HG03432 (cell line): ENCODE results near the gene MBOAT1.
"Not testable (repeated sequence)": the region's sequence is repeated elsewhere in the genome, so short reads cannot be mapped to it uniquely, and the experiment has no call there.

Source experiments
- ATAC-seq: cut with Tn5 transposase; IDR thresholded peaks from one replicate; pipeline ENCODE4 v1.9.1; 2021; ENCODE audit warnings: mild to moderate bottlenecking, moderate library complexity; ENCODE audit not compliant: unreplicated experiment

Gene MBOAT1

GRCh38 chr6:20212392-20213111 lies at the start of gene MBOAT1:
MBOAT1 (minus strand) TSS chr6:20212469; CDS start chr6:20212234, 235 bp downstream.
- ATAC-seq = peak; percentile 91

GRCh38 chr6:20261685-20262084 lies 49.4 kb upstream of the MBOAT1 start:
- no peak for ATAC-seq

GRCh38 chr6:20260360-20260759 lies 48.1 kb upstream of the MBOAT1 start:
- ATAC-seq = no peak

DNA sequence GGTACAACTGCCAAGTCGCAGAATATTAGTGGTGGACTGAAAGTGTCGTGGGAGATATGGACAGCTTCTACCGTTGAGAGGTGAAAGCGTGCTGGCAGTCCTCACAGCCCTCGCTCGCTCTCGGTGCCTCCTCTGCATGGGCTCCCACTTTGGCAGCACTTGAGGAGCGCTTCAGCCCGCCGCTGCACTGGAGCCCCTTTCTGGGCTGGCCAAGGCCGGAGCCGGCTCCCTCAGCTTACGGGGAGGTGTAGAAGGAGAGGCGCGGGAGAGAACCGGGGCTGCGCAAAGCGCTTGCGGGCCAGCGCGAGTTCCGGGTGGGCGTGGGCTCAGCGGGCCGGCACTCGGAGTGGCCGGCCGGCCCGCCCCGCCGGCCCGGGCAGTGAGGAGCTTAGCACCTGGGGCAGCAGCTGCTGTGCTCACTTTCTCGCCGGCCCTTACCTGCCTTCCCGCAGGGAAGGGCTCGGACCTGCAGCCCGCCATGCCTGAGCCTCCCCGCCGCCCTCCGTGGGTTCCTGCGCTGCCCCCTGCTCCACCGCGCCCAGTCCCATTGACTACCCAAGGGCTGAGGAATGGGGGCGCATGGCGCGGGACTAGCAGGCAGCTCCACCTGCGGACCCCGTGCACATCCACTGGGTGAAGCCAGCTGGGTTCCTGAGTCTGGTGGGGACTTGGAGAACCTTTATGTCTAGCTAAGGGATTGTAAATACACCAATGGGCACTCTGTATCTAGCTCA lies 47.2 kb upstream of the MBOAT1 start:
- no peak for ATAC-seq

DNA sequence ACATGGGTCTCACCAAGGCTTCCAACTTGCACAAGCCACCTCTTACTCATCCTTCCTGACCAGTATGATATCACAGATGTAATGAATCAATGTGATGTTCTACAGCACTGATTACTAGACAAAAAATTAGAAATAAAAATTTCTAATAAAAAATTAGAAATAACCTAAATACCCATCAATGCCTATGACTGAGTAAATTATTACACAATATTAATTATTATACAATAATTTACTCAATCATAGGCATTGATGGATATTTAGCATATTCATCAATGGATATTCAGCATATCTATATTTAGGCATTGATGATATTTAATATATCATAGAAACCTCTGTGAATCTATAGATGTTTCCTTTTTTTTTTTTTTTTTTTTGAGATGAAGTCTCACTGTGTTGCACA lies 43.2 kb upstream of the MBOAT1 start:
- no peak for ATAC-seq

GRCh38 chr6:20254295-20254694 lies 42.0 kb upstream of the MBOAT1 start:
- no peak for ATAC-seq

- no peak for ATAC-seq
Observed at GRCh38 chr6:20253021-20253420, 40.8 kb upstream of the MBOAT1 start.

- ATAC-seq = no peak
Observed at GRCh38 chr6:20252311-20252710, 40.0 kb upstream of the MBOAT1 start.

DNA sequence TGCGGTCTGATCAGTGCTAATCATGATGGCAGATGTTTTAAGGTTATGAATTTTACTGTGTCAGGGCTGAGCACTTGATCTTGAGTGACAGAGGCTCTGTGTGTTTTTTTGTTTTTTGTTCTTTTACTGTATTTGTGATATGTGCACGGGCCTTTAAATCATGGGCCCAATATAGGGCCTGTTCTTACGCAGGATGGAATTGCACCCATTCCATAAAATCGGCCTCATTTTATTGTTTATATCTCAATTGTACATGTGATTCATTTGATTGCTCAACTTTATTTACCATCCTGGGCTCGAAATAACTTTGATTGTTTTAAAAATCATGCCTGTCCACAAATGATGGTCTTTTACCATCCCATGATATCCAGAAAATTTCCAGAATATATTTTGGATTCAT lies 39.3 kb upstream of the MBOAT1 start:
- no peak for ATAC-seq

GRCh38 chr6:20246125-20246524 lies 33.9 kb upstream of the MBOAT1 start:
- ATAC-seq = no peak

DNA sequence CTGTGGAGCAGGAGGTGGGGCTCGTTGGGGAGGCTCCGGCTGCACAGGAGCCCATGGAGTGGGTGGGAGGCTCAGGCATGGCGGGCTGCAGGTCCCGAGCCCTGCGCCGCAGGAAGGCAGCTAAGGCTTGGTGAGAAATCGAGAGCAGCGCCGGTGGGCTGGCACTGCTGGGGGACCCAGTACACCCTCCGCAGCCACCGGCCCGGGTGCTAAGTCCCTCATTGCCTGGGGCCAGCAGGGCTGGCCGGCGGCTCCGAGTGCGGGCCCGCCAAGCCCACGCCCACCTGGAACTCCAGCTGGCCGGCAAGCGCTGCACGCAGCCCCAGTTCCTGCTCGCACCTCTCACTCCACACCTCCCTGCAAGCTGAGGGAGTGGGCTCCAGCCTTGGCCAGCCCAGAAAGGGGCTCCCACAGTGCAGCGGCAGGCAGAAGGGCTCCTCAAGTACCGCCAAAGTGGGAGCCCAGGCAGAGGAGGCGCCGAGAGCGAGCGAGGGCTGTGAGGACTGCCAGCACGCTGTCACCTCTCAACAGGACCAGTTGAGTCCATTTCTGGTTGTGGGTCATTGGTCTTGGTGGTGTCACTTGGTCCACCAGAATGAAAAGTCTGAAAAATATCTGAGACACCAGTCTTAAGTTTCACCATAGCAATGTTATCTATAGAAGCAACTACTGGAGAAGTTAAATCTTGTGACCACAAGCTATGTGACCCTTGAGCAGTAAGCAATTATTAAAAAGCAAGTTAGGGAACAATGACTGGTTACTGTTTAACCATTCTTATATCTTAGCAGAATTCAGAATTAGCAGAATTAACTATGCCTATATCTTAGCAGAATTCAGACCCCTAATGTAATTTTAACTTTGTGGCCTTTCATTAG lies 32.8 kb upstream of the MBOAT1 start:
- not testable (repeated sequence) for ATAC-seq

DNA sequence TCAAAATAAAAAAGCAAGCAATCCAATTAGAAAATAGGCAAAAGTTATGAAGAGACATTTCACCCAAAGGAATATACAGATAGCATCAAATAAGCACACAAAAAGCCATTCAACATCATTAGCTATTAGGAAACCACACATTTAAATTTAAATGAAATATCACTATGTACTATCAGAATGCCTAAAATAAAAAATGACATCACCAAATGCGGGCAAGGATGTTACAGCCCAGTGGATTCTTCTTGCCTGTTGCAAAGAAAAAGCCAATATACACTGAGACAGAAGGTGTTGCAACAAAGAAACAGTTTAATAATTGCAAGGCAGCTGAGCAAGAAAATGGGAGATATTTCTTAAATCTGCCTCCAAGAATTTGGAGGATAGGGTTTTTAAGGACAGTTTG lies 31.0 kb upstream of the MBOAT1 start:
- no peak for ATAC-seq

DNA sequence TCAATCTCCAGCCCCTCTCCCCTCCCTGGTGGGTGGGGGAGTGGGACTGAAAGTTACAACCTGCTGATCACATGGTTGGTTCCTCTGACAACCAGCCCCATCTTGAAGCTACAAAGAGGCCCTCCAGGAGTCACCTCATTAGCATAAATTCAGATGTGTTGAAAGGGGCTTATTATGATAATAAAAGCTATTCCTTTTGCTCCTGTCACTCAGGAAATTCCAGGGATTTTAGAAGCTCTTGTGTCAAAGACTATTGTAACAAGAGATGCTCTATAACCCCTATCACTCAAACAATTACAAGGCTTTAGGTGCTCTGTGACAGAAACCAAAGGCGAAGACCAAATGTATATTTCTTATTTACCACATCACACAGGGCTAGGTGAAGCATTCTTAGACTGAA lies 30.1 kb upstream of the MBOAT1 start:
- no peak for ATAC-seq

- ATAC-seq = no peak
Observed at GRCh38 chr6:20241102-20241501, 28.8 kb upstream of the MBOAT1 start.

DNA sequence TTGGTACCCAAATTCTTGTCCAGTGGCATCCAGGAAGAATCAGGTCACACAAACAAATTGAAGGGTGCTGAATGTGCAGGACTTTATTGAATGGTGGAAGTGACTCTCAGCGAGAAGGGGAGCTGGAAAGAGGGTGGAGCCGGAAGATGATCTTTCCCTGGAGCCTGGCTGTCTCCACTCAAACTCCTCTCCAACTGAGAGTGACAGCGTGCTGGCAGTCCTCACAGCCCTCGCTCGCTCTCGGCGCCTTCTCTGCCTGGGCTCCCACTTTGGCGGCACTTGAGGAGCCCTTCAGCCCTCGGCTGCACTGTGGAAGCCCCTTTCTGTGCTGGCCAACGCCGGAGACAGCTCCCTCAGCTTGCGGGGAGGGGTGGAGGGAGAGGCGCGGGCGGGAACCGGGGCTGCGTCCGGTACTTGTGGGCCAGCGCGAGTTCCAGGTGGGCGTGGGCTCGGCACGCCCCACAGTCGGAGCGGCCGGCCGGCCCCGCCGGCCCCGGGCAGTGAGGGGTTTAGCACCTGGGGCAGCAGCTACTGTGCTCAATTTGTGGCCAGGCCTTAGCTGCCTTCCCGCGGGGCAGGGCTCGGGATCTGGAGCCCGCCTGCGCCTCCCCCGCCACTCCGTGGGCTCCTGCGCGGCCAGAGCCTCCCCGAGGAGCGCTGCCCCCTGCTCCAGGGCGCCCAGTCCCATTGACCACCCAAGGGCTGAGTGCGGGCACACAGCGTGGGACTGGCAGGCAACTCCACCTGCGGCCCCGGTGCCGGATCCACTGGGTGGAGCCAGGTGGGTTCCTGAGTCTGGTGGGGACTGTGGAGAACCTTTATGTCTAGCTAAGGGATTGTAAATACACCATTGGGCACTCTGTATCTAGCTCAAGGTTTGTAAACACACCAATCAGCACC lies 26.7 kb upstream of the MBOAT1 start:
- no peak for ATAC-seq

DNA sequence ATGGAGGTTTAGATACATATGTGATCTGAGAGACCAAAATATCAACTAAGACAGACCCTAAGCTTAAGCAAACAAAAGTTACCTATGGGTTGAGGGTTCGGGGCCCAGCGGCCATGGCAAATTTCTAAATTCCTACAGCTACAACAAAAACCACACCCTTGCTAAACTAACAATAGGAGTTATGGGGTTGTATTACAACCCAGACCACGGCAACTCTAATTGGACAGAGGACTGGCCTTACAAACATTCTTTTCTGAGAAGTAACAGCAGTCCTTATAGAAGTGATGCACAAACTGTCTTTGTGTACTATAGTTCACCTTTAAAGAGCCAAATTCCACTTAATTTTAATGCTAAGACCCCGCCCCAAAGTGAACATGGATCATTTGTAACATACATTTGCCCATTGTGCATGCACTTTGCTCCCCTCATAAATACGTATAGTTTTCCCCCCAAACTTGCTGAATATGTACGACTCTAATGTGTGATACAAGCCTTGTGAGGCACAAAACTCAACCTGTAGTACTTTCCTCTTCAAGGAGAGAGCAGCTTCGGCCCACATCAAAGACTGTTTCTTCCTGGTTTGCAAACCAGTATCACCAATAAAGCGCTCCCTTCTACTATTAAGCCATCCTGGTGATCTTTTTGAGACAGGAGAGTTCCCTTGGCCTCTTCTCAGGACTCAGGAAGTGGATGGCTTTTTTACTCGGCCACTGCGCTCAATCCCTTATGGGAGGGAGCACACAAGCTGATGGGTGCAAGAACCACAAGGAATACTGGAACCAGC lies 25.6 kb upstream of the MBOAT1 start:
- no peak for ATAC-seq

GRCh38 chr6:20236909-20237600 lies 24.8 kb upstream of the MBOAT1 start:
- no peak for ATAC-seq

GRCh38 chr6:20236344-20236743 lies 24.1 kb upstream of the MBOAT1 start:
- ATAC-seq = no peak

DNA sequence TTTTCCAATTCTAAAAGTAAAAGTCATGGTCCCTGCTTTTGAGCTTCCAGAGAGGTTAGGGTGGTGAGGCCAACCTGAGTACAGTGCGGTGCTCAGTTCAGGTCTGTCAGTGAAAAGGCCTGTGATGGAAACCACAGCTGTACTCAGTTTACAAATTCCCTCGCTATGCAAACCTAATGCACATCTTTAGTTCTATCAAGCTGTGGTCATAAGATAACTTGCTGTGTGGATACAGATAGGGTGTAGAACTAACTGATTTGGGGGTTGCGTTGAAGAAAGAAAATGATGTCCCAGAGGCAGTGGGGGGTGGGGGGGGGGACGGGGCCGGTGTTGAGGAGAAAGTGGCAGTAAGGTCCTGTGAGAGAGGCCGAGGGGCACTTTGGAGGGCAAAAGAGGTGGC lies 22.8 kb upstream of the MBOAT1 start:
- no peak for ATAC-seq
